Stimulated activated CD8-positive, alpha-beta memory T cell treated with anti-CD3 and anti-CD28 coated beads, Interleukin-12 subunit alpha, Interleukin-12 subunit beta, amount 100 ng/mL, for 4 hours (primary cell): ENCODE data around the gene ACAP2.
A peak's percentile ranks its signal among the peaks of the same experiment; 100 is the strongest.
"Not testable (repeated sequence)": the region's sequence is repeated elsewhere in the genome, so short reads cannot be mapped to it uniquely, and the experiment has no call there.

Source experiments
- DNase-seq: peaks from one replicate; pipeline ENCODE4 v3.0.0-alpha.2; 2020; ENCODE audit warnings: low read depth

ACAP2 gene

GRCh38 chr3:195442573-195443390 is at the start of gene ACAP2:
ACAP2 (minus strand) TSS chr3:195443020; CDS start chr3:195442847, 173 bp downstream.
- peak; percentile 99 for DNase-seq

GRCh38 chr3:195475614-195476013 is 32.8 kb upstream of the ACAP2 start:
- DNase-seq, result no peak

GRCh38 chr3:195475116-195475515 is 32.3 kb upstream of the ACAP2 start:
- not testable (repeated sequence) for DNase-seq

GRCh38 chr3:195468841-195469240 is 26.0 kb upstream of the ACAP2 start:
- DNase-seq, result no peak

GRCh38 chr3:195468391-195468776 is 25.6 kb upstream of the ACAP2 start:
- DNase-seq, result no peak

GRCh38 chr3:195467641-195468390 is 25.0 kb upstream of the ACAP2 start:
- no peak for DNase-seq

- DNase-seq, result no peak
These were observed 23.4 kb upstream of the ACAP2 start for GRCh38 chr3:195466251-195466650.

- not testable (repeated sequence) for DNase-seq
These were observed 20.1 kb upstream of the ACAP2 start for GRCh38 chr3:195462922-195463321.

GRCh38 chr3:195462308-195462610 is 19.4 kb upstream of the ACAP2 start:
- no peak for DNase-seq

GRCh38 chr3:195461594-195462307 is 18.9 kb upstream of the ACAP2 start:
- DNase-seq, result no peak

- no peak for DNase-seq
These were observed 17.4 kb upstream of the ACAP2 start for GRCh38 chr3:195460091-195460713.

- DNase-seq, result no peak
These were observed 15.5 kb upstream of the ACAP2 start for GRCh38 chr3:195458316-195458717.

- no peak for DNase-seq
These were observed 13.0 kb upstream of the ACAP2 start for GRCh38 chr3:195455789-195456188.

GRCh38 chr3:195453236-195453635 is 10.4 kb upstream of the ACAP2 start:
- DNase-seq, result no peak

GRCh38 chr3:195451373-195452015 is 8.7 kb upstream of the ACAP2 start:
- no peak for DNase-seq

- DNase-seq, result no peak
These were observed 8.0 kb upstream of the ACAP2 start for GRCh38 chr3:195450731-195451229.

- no peak for DNase-seq
These were observed 5.5 kb upstream of the ACAP2 start for GRCh38 chr3:195448205-195448875.

- no peak for DNase-seq
These were observed 4.4 kb upstream of the ACAP2 start for GRCh38 chr3:195447201-195447600.

GRCh38 chr3:195446359-195446758 is 3.5 kb upstream of the ACAP2 start:
- no peak for DNase-seq

GRCh38 chr3:195445885-195446284 is 3.1 kb upstream of the ACAP2 start:
- no peak for DNase-seq

- no peak for DNase-seq
These were observed 670 bp upstream of the ACAP2 start for GRCh38 chr3:195443391-195443989.
